Gastrocnemius medialis (tissue), 4 donors: ENCODE measurements around the gene ASTN1.

ENCODE experiments used
- CTCF ChIP-seq, 5 experiments: fragments of 450-650 bp in 3 of 5; fragments of 200-600 bp in 2 of 5; sonication (generic) in 2 of 5; IDR thresholded peaks in 4 of 5; conservative IDR thresholded peaks in 1 of 5; 1 replicate in 4 of 5; 2 replicates in 1 of 5; pipeline ENCODE4 v1.5.1; 2016 to 2019; ENCODE audit warnings: antibody characterized with exemption in 5 of 5, mild to moderate bottlenecking in 3 of 5, moderate library complexity in 3 of 5
- POLR2A ChIP-seq, 2 donors: fragments of 450-650 bp; IDR thresholded peaks; one replicate each; pipeline ENCODE4 v1.6.1; 2017; ENCODE audit warnings: antibody characterized with exemption in 2 of 2, mild to moderate bottlenecking in 2 of 2, moderate library complexity in 2 of 2

DNA sequence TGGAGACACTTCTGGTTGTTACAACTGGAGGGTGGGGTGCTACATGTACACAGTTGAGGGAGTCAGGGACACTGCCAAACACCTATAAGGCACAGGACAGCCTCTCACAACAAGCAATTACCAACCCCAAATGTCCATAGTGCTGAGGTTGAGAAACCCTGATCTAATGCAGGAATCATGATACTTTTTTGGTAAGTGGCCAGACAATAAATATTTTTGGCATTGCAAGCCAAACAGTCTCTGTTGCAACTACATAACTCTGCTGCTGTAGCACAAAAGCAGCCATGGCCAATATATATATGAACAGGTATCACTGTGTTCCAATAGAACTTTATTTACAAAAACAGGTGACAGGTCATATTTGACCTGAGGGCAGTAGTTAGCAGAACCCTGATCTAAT, 177.5 kb downstream of the ASTN1 start:
- TF ChIP-seq POLR2A (IDR thresholded peaks at IDR 0.05) (no peak), CTCF (IDR thresholded peaks at IDR 0.05 in 4 of 5, conservative IDR thresholded peaks at IDR 0.05 in 1 of 5) (no peak)
